Activated CD4-positive, alpha-beta T cell treated with anti-CD3 and anti-CD28 coated beads, Interleukin-2, amount 10 ng/mL, durations not matched to agents 24 days and 14 days (primary cell): ENCODE data around the gene ZFYVE9. TPM values are rescaled to one million over a fixed set of nuclear protein-coding genes. Genes with fewer than 3 reads are reported as not detected.
"Not testable (repeated sequence)": the region's sequence is repeated elsewhere in the genome, so short reads cannot be mapped to it uniquely, and the experiment has no call there.

Experiments
- DNase-seq: peaks from one replicate; pipeline ENCODE4 v3.0.0; 2022
- H3K27ac Mint-ChIP-seq: one replicate; pipeline ENCODE4 v1.8.0; 2022; ENCODE audit warnings: mild to moderate bottlenecking, mixed read lengths
- H3K27me3 Mint-ChIP-seq: one replicate; pipeline ENCODE4 v1.8.0; 2022; ENCODE audit warnings: mixed read lengths
- H3K36me3 Mint-ChIP-seq: one replicate; pipeline ENCODE4 v1.8.0; 2022; ENCODE audit warnings: low read depth, mild to moderate bottlenecking, mixed read lengths
- H3K4me1 Mint-ChIP-seq: one replicate; pipeline ENCODE4 v1.8.0; 2021; ENCODE audit warnings: mixed read lengths
- H3K4me3 Mint-ChIP-seq: one replicate; pipeline ENCODE4 v1.8.0; 2022; ENCODE audit warnings: mild to moderate bottlenecking, moderate library complexity, mixed read lengths
- H3K9me3 Mint-ChIP-seq: one replicate; pipeline ENCODE4 v1.8.0; 2021; ENCODE audit warnings: mixed read lengths
- intact Hi-C: fragments of 100-400 bp; cut with micrococcal nuclease; formaldehyde crosslinking; loops from one replicate; pipeline ENCODE4 v1.15.1; 2023
- total RNA-seq: library from RNA; stranded (reverse); gene quantifications from 2 replicates; pipeline ENCODE4 v1.2.3, GENCODE V29; 2022

ZFYVE9 gene
- total RNA-seq, 1 donor from 2014 or later: 3.9 TPM

DNA sequence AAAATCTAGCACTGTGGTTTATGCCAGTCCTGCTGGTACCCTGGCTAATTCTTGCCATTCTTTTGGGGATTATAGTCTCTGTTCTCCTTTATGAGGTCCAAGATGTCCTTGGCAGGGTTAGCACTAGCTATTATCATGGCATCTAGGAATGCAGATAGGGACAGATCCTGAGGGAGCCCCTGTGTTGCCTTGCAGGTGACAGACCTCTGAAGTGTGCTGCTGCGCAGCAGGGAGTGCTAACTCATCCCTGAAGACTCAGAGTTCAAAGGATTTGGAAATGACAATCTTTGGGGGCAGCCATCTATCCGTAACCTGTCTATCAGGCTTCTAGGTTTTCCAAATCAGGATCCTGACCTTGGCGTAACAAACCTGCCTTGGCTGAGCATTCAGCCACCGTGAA lies 16.3 kb downstream of the ZFYVE9 start:
- Mint-ChIP-seq H3K4me1 (no peaks in the 10 kb centered on the region), H3K27me3 (peaks cover 2% of the 10 kb centered on the region), H3K36me3 (no peaks in the 10 kb centered on the region), H3K4me3 (no peak overlapping the region), H3K9me3 (no peaks in the 10 kb centered on the region), H3K27ac (no peak overlapping the region)
- intact Hi-C loops: no loop called here
- DNase-seq: peak; percentile 23

DNA sequence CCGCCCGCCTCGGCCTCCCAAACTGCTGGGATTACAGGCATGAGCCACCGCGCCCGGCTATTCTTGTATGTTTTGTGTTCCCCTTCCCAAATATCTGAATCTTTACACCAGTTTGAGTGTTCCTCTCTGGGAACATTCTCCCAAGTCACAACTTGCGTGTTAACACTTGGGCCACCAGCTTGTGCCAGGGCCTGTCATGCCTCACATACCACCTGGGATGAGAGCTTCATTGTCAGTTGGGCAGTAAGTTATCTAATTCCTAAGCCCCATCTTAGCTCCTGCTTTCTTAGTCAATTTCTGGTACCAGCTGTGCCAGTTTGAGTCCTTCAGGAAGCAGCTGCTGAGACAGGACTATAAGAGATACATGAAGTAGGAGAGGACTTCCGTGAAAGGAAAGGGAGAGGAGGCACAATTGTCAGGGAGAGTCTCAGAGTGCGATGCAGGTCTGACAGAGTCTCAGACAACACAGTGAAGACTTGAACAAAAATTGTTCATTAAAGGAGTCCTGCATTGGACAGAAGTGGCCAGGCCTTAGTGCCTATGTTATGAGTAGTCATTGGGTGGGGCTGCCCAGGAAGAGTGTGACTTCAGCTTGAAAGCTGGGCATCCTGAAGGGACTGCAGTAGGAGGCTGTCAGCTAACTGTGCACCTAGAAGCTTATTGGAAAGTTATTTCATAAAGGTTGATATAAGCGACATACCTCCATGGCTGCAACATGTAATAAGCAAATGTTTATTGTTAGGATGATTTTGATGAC lies 17.3 kb downstream of the ZFYVE9 start:
- Mint-ChIP-seq H3K27me3 (peaks cover 2% of the 10 kb centered on the region), H3K4me1 (no peaks in the 10 kb centered on the region), H3K36me3 (no peaks in the 10 kb centered on the region), H3K27ac (no peak overlapping the region), H3K4me3 (no peak overlapping the region), H3K9me3 (no peaks in the 10 kb centered on the region)
- intact Hi-C loops: no loop called here
- peak; percentile 38 for DNase-seq

GRCh38 chr1:52162947-52163346 lies 21.1 kb downstream of the ZFYVE9 start:
- DNase-seq: no peak
- Mint-ChIP-seq H3K4me1 (no peaks in the 10 kb centered on the region), H3K9me3 (no peaks in the 10 kb centered on the region), H3K27ac (no peak overlapping the region), H3K4me3 (no peak overlapping the region), H3K27me3 (peaks cover 4% of the 10 kb centered on the region), H3K36me3 (no peaks in the 10 kb centered on the region)
- intact Hi-C loops: no loop called here

GRCh38 chr1:52164604-52165003 lies 22.7 kb downstream of the ZFYVE9 start:
- Mint-ChIP-seq H3K4me1 (no peaks in the 10 kb centered on the region), H3K4me3 (no peak overlapping the region), H3K36me3 (no peaks in the 10 kb centered on the region), H3K27ac (no peak overlapping the region), H3K27me3 (peaks cover 4% of the 10 kb centered on the region), H3K9me3 (no peaks in the 10 kb centered on the region)
- no peak for DNase-seq
- intact Hi-C loops: no loop called here

DNA sequence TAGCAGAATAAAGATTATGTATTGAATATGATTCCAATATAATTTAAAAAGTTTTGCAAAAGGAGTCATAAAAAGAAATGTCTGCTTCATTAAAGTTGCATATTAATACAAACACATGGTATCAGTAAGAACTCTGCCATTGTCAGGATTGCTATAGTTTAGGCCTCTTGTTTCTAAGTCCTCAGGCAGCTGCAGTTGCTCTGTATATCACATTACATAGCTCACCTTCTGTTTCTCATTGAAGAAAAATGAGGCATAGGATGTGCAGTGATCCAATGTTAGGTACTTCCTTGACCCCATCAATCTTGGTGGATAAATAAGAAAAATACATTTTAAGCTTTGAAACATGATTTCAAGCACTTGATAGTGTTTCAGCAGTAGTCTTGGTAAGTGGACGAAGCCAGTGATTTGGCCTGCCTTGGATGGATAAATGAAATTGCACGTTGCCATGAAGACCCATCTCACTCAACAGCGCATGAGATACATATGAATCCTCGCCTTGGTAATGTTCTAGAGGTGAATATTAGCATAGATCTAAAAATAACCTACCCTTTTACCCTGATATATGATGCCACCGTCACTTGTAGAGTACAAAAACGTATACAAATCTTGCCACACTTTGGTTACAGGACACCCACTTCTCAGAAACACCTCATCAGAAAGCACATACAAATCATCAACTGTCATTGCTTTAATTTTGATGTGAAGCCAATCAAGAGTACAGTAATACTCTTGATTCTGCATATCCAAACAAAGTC lies 25.3 kb downstream of the ZFYVE9 start:
- Mint-ChIP-seq H3K9me3 (no peaks in the 10 kb centered on the region), H3K27me3 (peaks cover 4% of the 10 kb centered on the region), H3K4me1 (no peaks in the 10 kb centered on the region), H3K4me3 (no peak overlapping the region), H3K36me3 (no peaks in the 10 kb centered on the region), H3K27ac (no peak overlapping the region)
- no peak for DNase-seq
- intact Hi-C loops: no loop called here

DNA sequence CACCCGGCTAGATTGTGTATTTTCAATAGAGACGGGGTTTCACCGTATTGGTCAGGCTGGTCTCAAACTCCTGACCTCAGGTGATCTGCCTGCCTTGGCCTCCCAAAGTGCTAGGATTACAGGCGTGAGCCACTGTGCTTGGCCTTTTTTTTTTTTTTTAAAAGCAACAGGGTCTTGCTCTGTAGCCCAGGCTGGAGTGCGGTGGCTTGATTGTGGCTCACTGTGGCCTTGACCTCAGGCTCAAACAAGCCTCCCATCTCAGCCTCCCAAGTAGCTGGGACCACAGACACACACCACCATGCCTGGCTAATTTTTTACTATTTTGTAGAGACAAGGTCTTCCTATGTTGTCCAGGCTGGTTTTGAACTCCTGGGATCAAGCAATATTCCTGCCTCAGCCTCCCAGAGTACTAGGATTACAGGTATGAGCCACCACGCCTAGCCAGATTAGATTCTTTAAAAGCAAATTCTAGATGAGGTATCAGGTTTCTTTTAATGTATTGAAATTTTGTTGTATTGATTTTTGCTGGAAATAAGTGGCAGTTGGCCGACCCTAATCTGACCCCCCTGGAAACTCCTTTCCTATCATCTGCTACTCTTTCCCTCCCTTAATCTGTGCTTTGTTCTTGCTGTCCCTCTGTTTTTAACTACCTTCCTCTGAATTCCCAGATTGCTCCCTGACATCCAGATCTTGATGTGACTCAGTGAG lies 26.6 kb downstream of the ZFYVE9 start:
- no peaks in the 10 kb centered on the region for H3K4me1 Mint-ChIP-seq
- no peaks in the 10 kb centered on the region for H3K36me3 Mint-ChIP-seq
- H3K27me3 Mint-ChIP-seq: peaks cover 2% of the 10 kb centered on the region
- no peak overlapping the region for H3K27ac Mint-ChIP-seq
- intact Hi-C loops: no loop called here
- H3K9me3 Mint-ChIP-seq: no peaks in the 10 kb centered on the region
- H3K4me3 Mint-ChIP-seq: no peak overlapping the region
- no peak for DNase-seq

DNA sequence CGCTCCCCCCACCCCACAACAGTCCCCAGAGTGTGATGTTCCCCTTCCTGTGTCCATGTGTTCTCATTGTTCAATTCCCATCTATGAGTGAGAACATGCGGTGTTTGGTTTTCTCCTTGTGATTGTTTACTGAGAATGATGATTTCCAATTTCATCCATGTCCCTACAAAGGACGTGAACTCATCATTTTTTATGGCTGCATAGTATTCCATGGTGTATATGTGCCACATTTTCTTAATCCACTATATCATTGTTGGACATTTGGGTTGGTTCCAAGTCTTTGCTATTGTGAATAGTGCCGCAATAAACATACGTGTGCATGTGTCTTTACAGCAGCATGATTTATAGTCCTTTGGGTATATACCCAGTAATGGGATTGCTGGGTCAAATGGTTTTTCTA lies 29.3 kb downstream of the ZFYVE9 start:
- H3K27me3 Mint-ChIP-seq, DNase-seq, H3K9me3 Mint-ChIP-seq, H3K4me3 Mint-ChIP-seq, intact Hi-C loops, H3K27ac Mint-ChIP-seq, H3K4me1 Mint-ChIP-seq, H3K36me3 Mint-ChIP-seq: not testable (repeated sequence)

DNA sequence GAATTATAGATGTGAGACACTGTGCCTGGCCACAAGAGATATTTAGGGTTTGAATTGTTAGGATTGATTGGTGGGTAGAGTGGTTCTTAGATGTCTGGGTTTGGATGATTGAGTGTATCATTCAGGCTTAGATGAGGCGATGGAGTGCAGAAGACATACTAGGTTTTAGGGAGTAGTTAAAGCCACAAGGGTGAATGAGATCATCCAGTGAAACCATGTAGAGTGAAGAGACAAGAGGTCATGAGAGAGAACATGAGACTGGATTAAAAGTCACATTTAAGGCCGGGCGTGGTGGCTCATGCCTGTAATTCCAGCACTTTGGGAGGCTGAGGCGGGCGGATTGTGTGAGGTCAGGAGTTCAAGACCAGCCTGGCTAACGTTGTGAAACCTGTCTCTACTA lies 37.2 kb downstream of the ZFYVE9 start:
- H3K27ac Mint-ChIP-seq: no peak overlapping the region
- DNase-seq: no peak
- H3K4me1 Mint-ChIP-seq: no peaks in the 10 kb centered on the region
- no peak overlapping the region for H3K4me3 Mint-ChIP-seq
- peaks cover 2% of the 10 kb centered on the region for H3K27me3 Mint-ChIP-seq
- intact Hi-C loops: no loop called here
- no peaks in the 10 kb centered on the region for H3K36me3 Mint-ChIP-seq
- no peaks in the 10 kb centered on the region for H3K9me3 Mint-ChIP-seq

GRCh38 chr1:52180176-52180575 lies 38.3 kb downstream of the ZFYVE9 start:
- Mint-ChIP-seq H3K27me3 (no peaks in the 10 kb centered on the region), H3K4me1 (no peaks in the 10 kb centered on the region), H3K9me3 (no peaks in the 10 kb centered on the region), H3K36me3 (no peaks in the 10 kb centered on the region), H3K27ac (no peak overlapping the region), H3K4me3 (no peak overlapping the region)
- DNase-seq: no peak
- intact Hi-C loops: no loop called here

- intact Hi-C loops: not testable (repeated sequence)
Observed at GRCh38 chr1:52181759-52182158, 39.9 kb downstream of the ZFYVE9 start.

DNA sequence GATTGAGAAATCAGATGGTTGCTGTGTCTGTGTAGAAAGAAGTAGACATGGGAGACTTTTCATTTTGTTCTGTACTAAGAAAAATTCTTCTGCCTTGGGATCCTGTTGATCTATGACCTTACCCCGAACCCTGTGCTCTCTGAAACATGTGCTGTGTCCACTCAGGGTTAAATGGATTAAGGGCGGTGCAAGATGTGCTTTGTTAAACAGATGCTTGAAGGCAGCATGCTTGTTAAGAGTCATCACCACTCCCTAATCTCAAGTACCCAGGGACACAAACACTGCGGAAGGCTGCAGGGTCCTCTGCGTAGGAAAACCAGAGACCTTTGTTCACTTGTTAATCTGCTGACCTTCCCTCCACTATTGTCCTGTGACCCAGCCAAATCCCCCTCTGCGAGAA lies 40.4 kb downstream of the ZFYVE9 start:
- H3K4me1 Mint-ChIP-seq, DNase-seq, H3K27me3 Mint-ChIP-seq, intact Hi-C loops, H3K36me3 Mint-ChIP-seq, H3K27ac Mint-ChIP-seq, H3K9me3 Mint-ChIP-seq, H3K4me3 Mint-ChIP-seq: not testable (repeated sequence)

More at GRCh38 chr1:52181759-52182158, 39.9 kb downstream of the ZFYVE9 start:
- not testable (repeated sequence) for H3K27ac Mint-ChIP-seq, H3K27me3 Mint-ChIP-seq, H3K4me1 Mint-ChIP-seq, H3K36me3 Mint-ChIP-seq, DNase-seq, H3K9me3 Mint-ChIP-seq, H3K4me3 Mint-ChIP-seq

DNA sequence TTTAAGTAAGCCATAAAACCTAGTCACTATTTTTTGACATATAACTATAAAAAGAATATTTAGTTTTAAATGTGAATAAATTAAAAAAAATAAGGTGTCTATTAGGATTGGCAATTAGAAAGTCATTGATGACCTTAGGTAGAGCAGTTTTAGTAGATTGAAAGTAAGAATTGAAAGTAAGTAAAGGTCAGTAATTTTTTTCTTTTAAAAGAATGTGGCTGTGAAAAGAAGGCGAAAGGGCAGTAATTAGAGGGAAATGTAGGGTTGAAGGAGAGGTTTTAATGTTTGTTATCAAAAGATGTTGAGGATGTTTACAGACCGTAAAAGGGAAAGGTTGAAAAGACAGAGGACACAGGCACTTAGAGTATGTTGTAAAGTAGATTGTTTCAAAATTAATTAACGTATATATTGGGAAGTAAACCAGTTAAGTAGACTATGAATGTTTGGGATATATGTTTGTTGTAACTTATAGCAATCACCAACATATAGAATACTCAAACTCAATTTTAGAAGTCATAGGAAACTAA lies 41.0 kb downstream of the ZFYVE9 start:
- no peak overlapping the region for H3K4me3 Mint-ChIP-seq
- no peaks in the 10 kb centered on the region for H3K9me3 Mint-ChIP-seq
- H3K27ac Mint-ChIP-seq: no peak overlapping the region
- H3K27me3 Mint-ChIP-seq: no peaks in the 10 kb centered on the region
- intact Hi-C loops: no loop called here
- H3K36me3 Mint-ChIP-seq: no peaks in the 10 kb centered on the region
- no peak for DNase-seq
- H3K4me1 Mint-ChIP-seq: no peaks in the 10 kb centered on the region

- Mint-ChIP-seq H3K4me3 (no peak overlapping the region), H3K9me3 (no peaks in the 10 kb centered on the region), H3K4me1 (no peaks in the 10 kb centered on the region), H3K27ac (no peak overlapping the region), H3K27me3 (peaks cover 2% of the 10 kb centered on the region), H3K36me3 (no peaks in the 10 kb centered on the region)
- intact Hi-C loops: no loop called here
- DNase-seq: no peak
Observed at GRCh38 chr1:52186449-52186848, 44.6 kb downstream of the ZFYVE9 start.

DNA sequence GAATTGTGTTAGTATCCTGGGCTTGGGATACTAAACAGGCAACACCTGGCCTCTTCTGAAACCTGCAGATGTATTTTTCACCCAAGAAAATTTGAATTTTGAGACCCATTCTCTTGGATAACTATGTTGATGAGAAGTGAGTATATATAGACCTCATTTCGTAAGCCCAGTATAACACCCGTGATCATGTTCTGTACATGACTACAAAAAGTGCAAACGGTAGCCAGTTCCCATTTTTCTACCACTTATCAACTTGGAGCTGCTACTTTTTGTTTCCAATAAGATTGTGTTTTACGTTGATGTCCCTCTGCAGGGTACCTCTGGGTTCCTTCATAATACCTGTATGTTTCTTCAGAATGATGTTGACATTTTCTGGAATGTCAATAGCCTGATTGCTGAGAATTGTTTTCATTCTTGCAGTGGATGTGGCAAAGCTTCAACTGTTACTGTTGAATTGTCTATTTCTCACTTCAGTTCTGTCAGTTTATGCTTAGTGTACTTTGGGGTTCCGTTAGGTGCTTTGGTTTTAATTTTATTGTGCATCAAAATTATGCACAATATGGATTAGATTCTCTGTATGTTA lies 48.1 kb downstream of the ZFYVE9 start:
- Mint-ChIP-seq H3K4me1 (no peaks in the 10 kb centered on the region), H3K36me3 (no peaks in the 10 kb centered on the region), H3K27ac (no peak overlapping the region), H3K4me3 (no peak overlapping the region), H3K27me3 (peaks cover 4% of the 10 kb centered on the region), H3K9me3 (no peaks in the 10 kb centered on the region)
- no peak for DNase-seq
- intact Hi-C loops: no loop called here
